ENCODE data around the gene MDH2. TPM values are rescaled to one million over a fixed set of nuclear protein-coding genes. Genes with fewer than 3 reads are reported as not detected.
A peak's percentile ranks its signal among the peaks of the same experiment; 100 is the strongest.
"Not testable (repeated sequence)": the region's sequence is repeated elsewhere in the genome, so short reads cannot be mapped to it uniquely, and the experiment has no call there.

Gene MDH2
- total RNA-seq, 1 donor from 2014 or later, result 32.5 TPM

- no peak for DNase-seq (ENCODE audit: low read depth in 2 of 2)
These were observed 23.7 kb downstream of the MDH2 start for GRCh38 chr7:76071316-76072242.

- no peak for DNase-seq (ENCODE audit: low read depth in 2 of 2)
These were observed 24.6 kb downstream of the MDH2 start for GRCh38 chr7:76072243-76073148.

- no peak for DNase-seq (ENCODE audit: low read depth in 2 of 2)
These were observed 25.6 kb downstream of the MDH2 start for GRCh38 chr7:76073335-76073990.

GRCh38 chr7:76074306-76074971, 26.5 kb downstream of the MDH2 start:
- DNase-seq (ENCODE audit: low read depth in 2 of 2), result no peak

- DNase-seq (ENCODE audit: low read depth in 2 of 2), result peak in 1 of 2 donors; percentile 12
These were observed 27.1 kb downstream of the MDH2 start for GRCh38 chr7:76074972-76075370.

GRCh38 chr7:76076995-76077394, 29.1 kb downstream of the MDH2 start:
- DNase-seq (ENCODE audit: low read depth in 2 of 2), result no peak

GRCh38 chr7:76077435-76077834, 29.5 kb downstream of the MDH2 start:
- DNase-seq (ENCODE audit: low read depth in 2 of 2), result no peak

- no peak for DNase-seq (ENCODE audit: low read depth in 2 of 2)
These were observed 32.3 kb downstream of the MDH2 start for GRCh38 chr7:76080204-76080603.

GRCh38 chr7:76084115-76084514, 36.2 kb downstream of the MDH2 start:
- not testable (repeated sequence) for DNase-seq (ENCODE audit: low read depth in 2 of 2)

- DNase-seq (ENCODE audit: low read depth in 2 of 2), result peak in 1 of 2 donors; percentile 25
These were observed 38.2 kb downstream of the MDH2 start for GRCh38 chr7:76086070-76086469.

- DNase-seq (ENCODE audit: low read depth in 2 of 2), result peak; percentile 72 to 94
These were observed 39.5 kb downstream of the MDH2 start for GRCh38 chr7:76087362-76087791.

GRCh38 chr7:76089865-76090475, 42.1 kb downstream of the MDH2 start:
- DNase-seq (ENCODE audit: low read depth in 2 of 2), result no peak

GRCh38 chr7:76091506-76091905, 43.6 kb downstream of the MDH2 start:
- DNase-seq (ENCODE audit: low read depth in 2 of 2), result no peak

GRCh38 chr7:76093531-76093930, 45.6 kb downstream of the MDH2 start:
- not testable (repeated sequence) for DNase-seq (ENCODE audit: low read depth in 2 of 2)

- DNase-seq (ENCODE audit: low read depth in 2 of 2), result not testable (repeated sequence)
These were observed 46.4 kb downstream of the MDH2 start for GRCh38 chr7:76094326-76094725.

- DNase-seq (ENCODE audit: low read depth in 2 of 2), result no peak
These were observed 48.0 kb downstream of the MDH2 start for GRCh38 chr7:76095908-76096307.

- peak in 1 of 2 donors; percentile 54 for DNase-seq (ENCODE audit: low read depth in 2 of 2)
These were observed 54.0 kb downstream of the MDH2 start for GRCh38 chr7:76101693-76102437.

GRCh38 chr7:76103788-76104187, 55.9 kb downstream of the MDH2 start:
- DNase-seq (ENCODE audit: low read depth in 2 of 2), result not testable (repeated sequence)

- DNase-seq (ENCODE audit: low read depth in 2 of 2), result not testable (repeated sequence)
These were observed 58.2 kb downstream of the MDH2 start for GRCh38 chr7:76106130-76106529.

- DNase-seq (ENCODE audit: low read depth in 2 of 2), result no peak
These were observed 59.0 kb downstream of the MDH2 start for GRCh38 chr7:76106893-76107292.

Data from dermis microvascular lymphatic vessel endothelial cell (primary cell).